SH-SY5Y (cell line): ENCODE results near the gene WWOX.

ENCODE experiments used
- GATA2 ChIP-seq: IDR thresholded peaks from 2 replicates; pipeline ENCODE4 v1.6.1; 2011; ENCODE audit warnings: mild to moderate bottlenecking, low read depth, low read length
- GATA3 ChIP-seq: IDR thresholded peaks from 2 replicates; pipeline ENCODE4 v1.6.1; 2011; ENCODE audit warnings: low read depth, mild to moderate bottlenecking, low read length, moderate library complexity

DNA sequence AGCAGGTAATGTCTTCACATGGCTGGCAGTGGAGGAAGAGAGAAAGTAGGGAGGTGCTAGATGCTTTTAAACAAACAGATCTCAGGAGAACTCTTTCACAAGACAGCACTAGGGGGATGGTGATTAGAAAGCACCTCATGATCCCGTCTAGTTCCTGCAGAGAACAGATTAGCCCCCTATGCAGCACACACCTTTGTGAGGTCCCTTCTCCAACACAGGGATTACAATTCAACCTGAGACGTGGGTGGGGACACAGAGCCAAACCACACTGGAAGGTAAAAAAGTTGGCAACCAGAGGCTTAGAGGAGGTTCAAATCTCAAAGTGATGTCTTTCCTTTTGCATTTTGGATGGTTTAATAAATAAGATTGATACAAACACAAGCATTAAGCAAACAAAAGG is 394.7 kb downstream of the WWOX start:
- TF ChIP-seq GATA2 (no peak), GATA3 (no peak)
